MG63 (cell line): ENCODE data around the gene AMT. TPM values are rescaled to one million over a fixed set of nuclear protein-coding genes. Genes with fewer than 3 reads are reported as not detected.

Source experiments
- DNase-seq: peaks from one replicate; pipeline ENCODE4 v3.0.0-alpha.2; 2020
- H3K27me3 ChIP-seq: fragments of 250-450 bp; sonication (Bioruptor Pico); 2 replicates; pipeline ENCODE4 v1.5.1; 2020; ENCODE audit warnings: mild to moderate bottlenecking, moderate library complexity
- H3K36me3 ChIP-seq: fragments of 250-450 bp; sonication (Bioruptor Pico); 2 replicates; pipeline ENCODE4 v1.5.1; 2020; ENCODE audit warnings: mild to moderate bottlenecking, moderate library complexity
- H3K4me3 ChIP-seq: fragments of 250-450 bp; sonication (Bioruptor Pico); 2 replicates; pipeline ENCODE4 v1.5.1; 2020; ENCODE audit warnings: mild to moderate bottlenecking, moderate library complexity
- H3K9me3 ChIP-seq: fragments of 250-450 bp; sonication (Bioruptor Pico); 2 replicates; pipeline ENCODE4 v1.5.1; 2020; ENCODE audit warnings: mild to moderate bottlenecking, moderate library complexity
- total RNA-seq: library from RNA; depleted of rRNA; stranded (reverse); fragments of >200 nt; shearing (Covaris generic); gene quantifications from 2 replicates; pipeline ENCODE4 v1.2.3, GENCODE V29; 2014; ENCODE audit warnings: low replicate concordance

AMT gene
- total RNA-seq, 1 experiment from 2014 or later: 1.2 TPM

DNA sequence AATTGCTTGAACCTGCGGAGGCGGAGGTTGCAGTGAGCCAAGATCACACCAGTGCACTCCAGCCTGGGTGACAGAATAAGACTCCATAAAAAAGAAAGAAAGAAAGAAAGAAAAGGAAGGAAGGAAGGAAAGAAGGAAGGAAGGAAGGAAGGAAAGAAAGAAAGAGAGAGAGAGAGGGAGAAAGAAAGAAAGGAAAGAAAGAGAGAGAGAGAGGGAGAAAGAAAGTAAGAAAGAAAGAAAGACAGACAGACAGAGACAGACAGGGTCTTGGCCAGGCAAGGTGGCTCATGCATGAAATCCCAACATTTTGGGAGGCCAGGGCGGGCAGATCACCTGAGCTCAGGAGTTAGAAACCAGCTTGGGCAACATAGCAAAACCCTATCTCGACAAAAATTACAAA, 31.3 kb upstream of the AMT start:
- Histone ChIP-seq H3K9me3 (no peaks in the 10 kb centered on the region), H3K27me3 (no peaks in the 10 kb centered on the region), H3K4me3 (no peak overlapping the region), H3K36me3 (no peaks in the 10 kb centered on the region)
- DNase-seq: no peak

DNA sequence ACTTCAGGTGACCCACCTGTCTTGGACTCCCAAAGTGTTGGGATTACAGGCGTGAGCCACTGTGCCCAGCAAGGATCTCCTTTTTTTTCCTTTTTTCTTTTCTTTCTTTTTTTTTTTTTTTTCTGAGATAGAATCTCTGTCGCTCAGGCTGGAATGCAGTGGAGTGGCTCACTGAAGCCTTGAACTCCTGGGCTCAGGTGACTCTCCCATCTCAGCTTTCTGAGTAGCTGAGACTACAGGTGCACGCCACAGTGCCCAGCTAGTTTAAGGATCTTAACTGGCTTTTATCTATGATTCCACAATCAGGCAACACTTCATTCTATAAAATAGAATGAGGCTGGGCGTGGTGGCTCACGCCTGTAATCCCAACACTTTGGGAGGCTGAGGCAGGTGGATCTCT, 23.1 kb upstream of the AMT start:
- no peaks in the 10 kb centered on the region for H3K27me3 ChIP-seq
- H3K36me3 ChIP-seq: no peaks in the 10 kb centered on the region
- no peak overlapping the region for H3K4me3 ChIP-seq
- no peaks in the 10 kb centered on the region for H3K9me3 ChIP-seq
- DNase-seq: no peak

DNA sequence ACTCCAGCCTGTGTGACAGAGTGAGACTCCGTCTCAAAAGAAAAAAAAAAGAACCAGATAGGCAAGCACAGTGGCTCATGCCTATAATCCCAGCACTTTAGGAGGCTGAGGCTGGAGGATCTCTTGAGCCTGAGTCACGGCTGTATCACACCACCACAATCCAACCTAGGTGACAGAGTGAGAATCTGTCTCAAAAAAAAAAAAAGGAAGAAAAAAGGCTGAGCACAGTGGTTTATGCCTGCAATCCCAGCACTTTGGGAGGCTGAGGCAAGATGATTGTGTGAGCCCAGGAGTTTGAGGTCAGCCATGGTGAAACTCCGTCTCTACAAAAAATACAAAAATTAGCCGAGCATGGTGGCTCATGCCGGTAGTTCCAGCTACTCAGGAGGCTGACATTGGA, 12.5 kb upstream of the AMT start:
- H3K36me3 ChIP-seq: no peaks in the 10 kb centered on the region
- no peaks in the 10 kb centered on the region for H3K27me3 ChIP-seq
- no peak for DNase-seq
- H3K4me3 ChIP-seq: no peak overlapping the region
- H3K9me3 ChIP-seq: no peaks in the 10 kb centered on the region

DNA sequence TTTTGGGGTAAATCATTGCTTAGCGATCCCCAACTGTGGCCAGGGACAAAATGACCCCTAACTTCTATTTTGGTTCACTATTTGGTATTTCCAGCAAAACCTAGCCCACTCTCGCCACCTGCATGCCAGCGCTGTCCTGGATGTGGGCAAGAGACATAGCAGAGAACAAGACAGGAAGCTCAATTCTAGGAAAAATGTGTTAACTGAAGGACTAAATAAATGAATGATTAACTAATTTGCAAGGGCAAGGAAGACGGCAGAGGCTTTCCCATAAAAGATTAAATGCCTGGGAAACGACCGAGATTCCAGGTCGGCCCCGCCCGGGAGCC, 6.4 kb upstream of the AMT start:
- Histone ChIP-seq H3K4me3 (peak overlapping the region; percentile 65), H3K36me3 (no peaks in the 10 kb centered on the region), H3K27me3 (no peaks in the 10 kb centered on the region), H3K9me3 (no peaks in the 10 kb centered on the region)
- no peak for DNase-seq

DNA sequence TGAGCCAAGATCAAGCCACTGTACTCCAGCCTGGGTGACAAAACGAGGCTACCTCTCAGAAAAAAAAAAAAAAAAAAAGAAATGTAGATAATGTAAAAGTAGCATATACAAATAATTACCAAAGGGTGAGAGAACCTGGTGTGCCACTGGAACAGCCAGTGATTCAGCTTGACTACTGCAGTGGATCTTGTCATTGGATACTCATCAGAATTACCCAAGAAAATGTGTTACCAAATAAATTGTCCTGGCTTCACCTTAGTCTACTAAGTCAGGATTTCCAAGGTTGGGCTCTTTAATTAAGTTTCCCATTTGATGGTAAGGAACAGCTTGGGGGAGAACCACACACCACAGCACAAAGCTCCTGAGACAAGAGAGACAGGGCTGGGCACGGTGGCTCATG, 5.3 kb upstream of the AMT start:
- DNase-seq: no peak
- H3K9me3 ChIP-seq: no peaks in the 10 kb centered on the region
- H3K27me3 ChIP-seq: no peaks in the 10 kb centered on the region
- H3K36me3 ChIP-seq: no peaks in the 10 kb centered on the region
- H3K4me3 ChIP-seq: no peak overlapping the region

DNA sequence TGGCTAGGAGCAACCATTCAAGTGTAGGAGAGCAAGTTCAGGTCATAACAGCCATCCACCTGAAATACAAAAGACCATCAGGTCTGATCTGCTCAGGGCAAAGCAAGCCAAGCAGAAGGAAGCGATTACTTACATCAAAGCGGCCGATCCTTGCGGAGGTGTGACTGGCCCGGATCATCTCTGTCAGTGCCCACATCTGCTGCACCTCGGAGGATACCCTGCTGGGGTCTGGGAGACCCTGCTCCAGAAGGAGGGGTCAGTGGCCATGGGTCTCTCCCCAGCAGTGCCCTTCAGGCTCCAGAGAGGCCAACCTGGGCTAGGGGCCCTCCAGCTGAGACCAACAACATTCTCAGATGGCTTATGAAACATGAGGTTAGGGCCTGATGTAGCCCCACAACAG, 2.5 kb upstream of the AMT start:
- H3K36me3 ChIP-seq: no peaks in the 10 kb centered on the region
- DNase-seq: no peak
- no peaks in the 10 kb centered on the region for H3K27me3 ChIP-seq
- no peak overlapping the region for H3K4me3 ChIP-seq
- no peaks in the 10 kb centered on the region for H3K9me3 ChIP-seq

DNA sequence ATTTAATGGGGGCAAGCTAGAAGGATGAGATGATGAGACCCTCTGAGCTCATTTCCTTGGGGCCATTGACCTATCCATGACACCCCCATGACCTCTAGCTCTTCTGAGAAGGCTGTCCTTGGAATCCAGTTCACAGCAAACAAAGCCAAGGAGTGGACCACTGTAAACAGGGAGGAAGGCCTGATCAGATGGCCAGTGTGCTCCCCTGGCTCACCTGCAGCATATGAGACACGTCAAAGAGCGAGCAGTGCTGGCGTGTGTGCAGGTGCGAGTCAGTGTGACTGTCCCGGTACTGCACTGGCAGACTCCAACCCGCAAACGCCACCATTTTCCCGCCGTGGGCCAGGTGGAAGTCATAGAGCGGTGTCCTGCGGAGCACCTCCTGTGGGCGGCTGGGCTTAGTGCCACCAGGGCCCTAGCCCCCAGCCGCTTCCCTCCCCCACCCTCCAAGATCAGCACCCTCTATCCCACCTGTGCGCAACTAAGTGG, 339 bp downstream of the AMT start:
- no peak overlapping the region for H3K4me3 ChIP-seq
- H3K9me3 ChIP-seq: no peaks in the 10 kb centered on the region
- H3K36me3 ChIP-seq: no peaks in the 10 kb centered on the region
- no peak for DNase-seq
- H3K27me3 ChIP-seq: no peaks in the 10 kb centered on the region

DNA sequence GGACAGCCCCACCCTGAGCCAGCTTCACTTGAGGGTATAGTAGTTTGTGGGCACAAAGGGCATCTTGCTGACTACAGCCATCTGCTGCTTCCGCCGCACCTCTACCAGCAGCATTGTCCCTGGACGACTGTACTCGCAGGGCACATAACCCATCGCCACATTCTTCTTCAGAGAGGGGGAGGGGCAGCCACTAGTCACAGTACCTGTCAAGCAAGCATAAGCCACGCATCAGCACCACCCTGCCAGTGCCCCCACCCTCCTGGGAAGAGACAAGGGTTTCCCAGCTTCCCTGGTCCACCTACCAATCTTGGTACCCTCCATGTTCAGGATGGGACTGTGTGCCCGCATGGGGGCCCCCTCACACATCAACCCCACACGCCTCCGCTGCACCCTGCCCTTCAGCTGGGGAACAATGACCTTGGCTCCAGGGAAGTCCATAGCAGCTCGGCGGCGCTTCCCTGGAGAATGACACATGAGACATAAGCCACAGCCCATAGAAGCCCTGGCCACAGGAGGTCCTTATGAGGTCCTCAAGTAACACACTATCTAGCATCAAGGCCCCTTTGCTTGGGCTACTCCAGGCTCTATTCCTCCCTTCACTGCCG, 4.7 kb downstream of the AMT start:
- H3K4me3 ChIP-seq: no peak overlapping the region
- H3K36me3 ChIP-seq: peaks cover 6% of the 10 kb centered on the region
- no peak for DNase-seq
- H3K27me3 ChIP-seq: no peaks in the 10 kb centered on the region
- no peaks in the 10 kb centered on the region for H3K9me3 ChIP-seq

DNA sequence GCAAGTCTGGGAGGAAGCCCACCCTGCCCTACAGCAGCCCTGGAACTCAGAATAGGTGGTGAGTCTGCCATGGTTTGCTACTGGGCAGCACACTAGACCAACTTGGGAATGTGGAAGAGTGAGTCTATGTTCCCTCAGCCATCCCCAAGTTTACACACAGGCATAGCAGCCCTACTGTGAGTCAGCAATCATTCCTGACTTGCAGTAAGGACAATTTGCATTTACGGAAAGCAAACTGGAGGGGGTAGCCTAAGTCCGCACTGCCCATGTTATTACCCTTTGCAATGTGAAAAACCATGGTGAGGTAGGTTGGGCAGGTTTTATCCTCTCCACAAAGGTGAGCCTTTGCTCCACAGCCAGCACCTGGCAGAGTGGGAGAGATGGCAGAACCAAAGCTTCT, 5.4 kb downstream of the AMT start:
- Histone ChIP-seq H3K36me3 (peaks cover 6% of the 10 kb centered on the region), H3K4me3 (no peak overlapping the region), H3K9me3 (no peaks in the 10 kb centered on the region), H3K27me3 (no peaks in the 10 kb centered on the region)
- DNase-seq: no peak

DNA sequence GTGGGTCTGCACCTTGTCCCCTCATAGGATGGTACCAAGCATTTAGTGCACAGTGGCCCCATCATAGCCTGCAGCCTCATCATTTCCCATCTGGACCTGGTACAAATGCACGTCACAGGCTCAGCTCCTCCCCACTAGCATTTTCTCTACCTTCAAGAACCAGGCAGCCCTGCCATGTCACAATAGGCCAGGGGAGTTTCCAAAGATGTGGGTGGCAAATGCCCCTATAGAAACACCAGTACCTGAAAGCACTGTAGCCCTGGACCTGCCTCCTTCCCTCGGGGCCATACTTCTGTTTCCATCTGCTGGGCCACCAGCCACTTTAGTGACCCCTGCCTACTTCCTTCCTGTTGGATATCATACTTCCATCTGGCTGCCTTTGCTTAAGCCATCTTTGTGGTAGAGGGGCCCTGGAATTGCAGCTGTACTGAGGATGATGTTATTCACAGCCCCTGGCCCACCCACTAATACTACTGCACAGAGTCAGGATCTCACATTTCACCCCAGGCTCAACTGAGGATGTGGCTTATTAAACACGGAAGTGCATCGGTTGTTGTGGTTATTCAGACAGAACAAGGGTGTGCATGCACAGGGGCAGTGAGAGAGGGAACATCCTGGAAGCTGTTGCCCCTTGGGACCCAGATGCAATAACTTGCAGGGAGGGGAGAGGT, 6.2 kb downstream of the AMT start:
- Histone ChIP-seq H3K4me3 (no peak overlapping the region), H3K36me3 (peaks cover 6% of the 10 kb centered on the region), H3K27me3 (no peaks in the 10 kb centered on the region), H3K9me3 (no peaks in the 10 kb centered on the region)
- no peak for DNase-seq

DNA sequence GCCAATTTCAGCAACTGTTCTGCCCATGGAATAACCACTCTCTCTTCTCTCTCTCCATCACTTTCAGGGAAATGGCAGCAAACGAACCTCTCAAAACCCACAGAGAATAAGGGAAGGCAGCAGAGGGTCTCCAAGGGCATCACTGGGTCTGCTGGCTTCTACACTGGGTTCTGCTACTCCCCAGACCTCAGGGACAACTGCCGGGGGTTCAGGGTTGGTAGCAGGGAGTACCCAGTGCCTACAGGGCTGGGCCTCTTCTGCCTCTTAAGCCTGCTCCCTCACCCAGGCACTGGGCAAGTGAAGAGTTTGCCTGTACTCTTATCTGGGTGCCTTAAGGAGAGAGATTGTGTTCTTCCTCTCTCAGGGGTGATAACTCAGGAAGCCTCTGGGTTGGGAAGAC, 7.5 kb downstream of the AMT start:
- Histone ChIP-seq H3K9me3 (no peaks in the 10 kb centered on the region), H3K36me3 (peaks cover 16% of the 10 kb centered on the region), H3K27me3 (no peaks in the 10 kb centered on the region), H3K4me3 (no peak overlapping the region)
- no peak for DNase-seq

DNA sequence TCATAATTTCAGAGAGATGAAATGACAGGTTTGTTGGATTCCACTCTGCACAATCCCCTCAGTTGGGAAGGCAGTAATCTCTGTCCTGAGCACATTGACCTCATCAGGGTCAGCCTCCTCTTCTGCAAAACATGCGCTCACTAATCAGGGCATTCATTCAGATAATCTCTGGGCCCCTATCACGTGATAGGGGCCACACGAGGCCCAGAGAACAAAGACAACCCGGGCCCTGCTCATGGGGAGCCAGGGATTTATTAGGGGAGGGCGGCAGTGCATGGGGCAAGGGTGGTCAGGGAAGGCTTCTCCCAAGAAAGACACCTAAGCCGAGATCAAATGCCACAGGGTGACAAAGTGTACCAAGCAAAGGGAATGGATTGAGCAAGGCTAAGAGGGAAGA, 8.9 kb downstream of the AMT start:
- H3K27me3 ChIP-seq: no peaks in the 10 kb centered on the region
- no peak for DNase-seq
- H3K36me3 ChIP-seq: peaks cover 16% of the 10 kb centered on the region

DNA sequence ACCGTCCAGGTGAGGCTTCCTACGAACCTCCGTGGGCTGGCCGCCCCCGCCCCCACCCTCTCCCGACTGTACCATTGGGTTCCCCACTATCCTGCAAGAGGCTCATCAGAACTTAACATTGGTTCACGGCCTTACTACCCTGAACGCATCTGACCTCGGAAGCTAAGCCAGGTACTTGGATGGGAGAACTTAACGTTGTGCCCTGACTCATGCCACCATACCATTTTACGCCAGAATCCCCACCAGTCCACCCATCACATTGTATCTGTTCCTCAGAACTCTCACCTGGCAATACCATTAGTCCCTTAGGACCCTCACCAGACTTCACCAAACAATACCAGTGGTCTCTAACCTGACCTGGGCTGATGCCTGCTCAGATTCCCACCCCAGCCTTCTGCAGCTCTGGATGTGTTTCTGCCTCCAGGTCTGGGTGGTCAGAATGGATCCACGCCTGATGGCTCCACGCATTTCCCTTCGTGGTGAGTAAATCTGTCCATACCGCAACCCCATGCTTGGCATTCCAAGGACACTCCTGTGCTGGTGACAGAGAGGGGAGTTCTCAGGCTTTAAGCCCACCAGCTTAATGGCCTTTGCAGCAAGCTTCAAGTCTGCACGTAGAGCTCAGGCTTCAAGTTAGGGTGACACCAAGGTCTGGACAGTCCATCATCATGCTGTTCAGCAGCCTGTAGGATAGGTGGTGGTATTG, 9.5 kb downstream of the AMT start:
- H3K36me3 ChIP-seq: peaks cover 16% of the 10 kb centered on the region
- no peak for DNase-seq

More for the DNA sequence above, 8.9 kb downstream of the AMT start:
- H3K9me3 ChIP-seq: no peaks in the 10 kb centered on the region
- peak overlapping the region; percentile 81 for H3K4me3 ChIP-seq

DNA sequence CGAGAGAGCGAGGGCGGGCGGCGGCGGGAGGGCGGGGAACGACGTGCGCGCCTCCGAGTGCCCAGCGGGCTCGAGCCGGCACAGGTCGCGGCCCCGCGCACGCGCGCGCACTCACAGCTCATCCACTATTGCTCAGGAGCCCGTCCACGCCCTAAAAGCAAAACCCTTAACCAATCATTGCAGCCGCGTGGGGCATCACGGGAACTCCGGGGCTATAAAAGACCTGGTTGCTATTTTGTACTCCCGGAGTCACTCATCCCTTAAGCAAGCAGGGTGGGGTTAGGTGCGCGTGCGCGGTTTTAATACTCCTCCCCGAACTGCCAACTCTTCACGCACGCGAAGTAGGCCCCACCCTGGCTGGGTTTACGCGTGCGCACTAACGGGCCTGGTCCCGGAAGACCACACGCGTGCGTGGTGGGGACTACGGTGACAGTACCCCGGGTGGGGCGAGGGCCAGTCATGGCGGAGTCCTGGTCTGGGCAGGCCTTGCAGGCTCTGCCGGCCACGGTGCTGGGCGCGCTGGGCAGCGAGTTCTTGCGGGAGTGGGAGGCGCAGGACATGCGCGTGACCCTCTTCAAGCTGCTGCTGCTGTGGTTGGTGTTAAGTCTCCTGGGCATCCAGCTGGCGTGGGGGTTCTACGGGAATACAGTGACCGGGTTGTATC, 10.2 kb downstream of the AMT start, which contains the start of the genes RHOA and TCTA:
Gene RHOA (minus strand): TSS at position 9 of the 664 bp plus-strand sequence. CDS start 36,387 bp downstream, outside the sequence.
Gene TCTA (plus strand): TSS at position 456 of the 664 bp plus-strand sequence. CDS start 4 bp downstream, at position 460.
- no peaks in the 10 kb centered on the region for H3K27me3 ChIP-seq
- DNase-seq: peak; percentile 98
- peaks cover 16% of the 10 kb centered on the region for H3K36me3 ChIP-seq
- H3K9me3 ChIP-seq: no peaks in the 10 kb centered on the region
- peak within 1 kb of the TSS; percentile 81 for H3K4me3 ChIP-seq

More for the DNA sequence above, 9.5 kb downstream of the AMT start:
- Histone ChIP-seq H3K27me3 (no peaks in the 10 kb centered on the region), H3K9me3 (no peaks in the 10 kb centered on the region), H3K4me3 (peak overlapping the region; percentile 81)

DNA sequence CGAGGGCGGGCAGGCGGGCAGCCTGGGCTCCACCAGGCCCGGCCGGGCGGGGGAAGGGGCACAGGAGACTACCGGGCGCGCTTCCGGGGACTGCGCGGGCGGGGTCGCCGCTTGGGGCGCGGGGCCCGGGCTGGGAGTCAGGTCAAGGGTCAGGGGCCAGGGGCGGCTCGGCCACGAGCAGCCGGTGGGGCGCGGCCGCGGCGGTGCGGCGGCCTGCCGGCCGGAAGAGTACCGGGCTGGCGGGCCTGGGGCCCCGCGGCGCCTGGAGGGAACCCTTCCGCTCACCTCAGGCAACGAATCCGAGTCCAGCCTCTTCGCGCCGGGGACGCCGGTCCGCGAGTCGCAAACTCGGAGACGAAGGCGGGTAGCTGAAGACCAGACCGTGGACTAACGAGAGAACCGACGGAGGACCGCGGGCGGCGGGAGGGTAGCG, 10.7 kb downstream of the AMT start:
- Histone ChIP-seq H3K27me3 (no peaks in the 10 kb centered on the region), H3K36me3 (peaks cover 16% of the 10 kb centered on the region), H3K9me3 (no peaks in the 10 kb centered on the region), H3K4me3 (peak overlapping the region; percentile 73)
- peak; percentile 33 for DNase-seq

DNA sequence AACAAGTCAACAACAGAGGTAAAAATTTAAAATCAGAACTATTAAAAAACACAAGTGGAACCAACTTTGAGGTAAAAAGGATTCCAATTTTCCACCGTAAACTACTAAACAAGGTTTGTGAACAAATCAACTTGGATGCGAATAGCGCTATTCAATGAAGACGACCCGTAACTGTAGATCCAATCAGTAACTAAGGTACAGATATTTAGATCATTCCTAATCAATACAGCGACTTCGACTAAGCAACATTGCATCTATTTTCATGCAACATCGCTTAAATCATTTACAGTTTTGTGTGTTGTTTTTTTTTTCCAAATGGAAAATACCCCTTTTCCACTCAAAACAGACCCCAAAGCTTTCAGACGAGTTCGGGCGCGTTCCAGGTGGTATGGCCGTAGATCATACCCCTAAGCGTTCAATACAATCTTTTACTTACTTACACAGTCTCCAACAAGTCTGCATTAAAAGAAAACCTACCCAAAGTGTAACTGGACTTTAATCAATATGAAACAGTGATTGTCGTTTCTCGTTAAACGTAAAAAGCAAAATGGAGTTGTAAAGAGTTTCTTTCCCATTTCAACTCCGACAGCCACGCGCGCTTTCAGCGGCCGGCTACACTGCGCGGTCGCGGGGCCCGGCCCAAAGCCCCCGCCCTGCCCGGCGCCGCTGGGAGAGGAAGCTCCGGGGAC, 11.3 kb downstream of the AMT start:
- Histone ChIP-seq H3K4me3 (peak overlapping the region; percentile 73), H3K36me3 (peaks cover 16% of the 10 kb centered on the region)

More for the DNA sequence above, 11.3 kb downstream of the AMT start:
- Histone ChIP-seq H3K9me3 (no peaks in the 10 kb centered on the region), H3K27me3 (no peaks in the 10 kb centered on the region)
- DNase-seq: no peak
